Measurements from ENCODE around the gene ZFY. TPM values are rescaled to one million over a fixed set of nuclear protein-coding genes. Genes with fewer than 3 reads are reported as not detected.

Gene ZFY
- total and polyA plus RNA-seq, 9 donors = 0.18 TPM; not detected in 8

DNA sequence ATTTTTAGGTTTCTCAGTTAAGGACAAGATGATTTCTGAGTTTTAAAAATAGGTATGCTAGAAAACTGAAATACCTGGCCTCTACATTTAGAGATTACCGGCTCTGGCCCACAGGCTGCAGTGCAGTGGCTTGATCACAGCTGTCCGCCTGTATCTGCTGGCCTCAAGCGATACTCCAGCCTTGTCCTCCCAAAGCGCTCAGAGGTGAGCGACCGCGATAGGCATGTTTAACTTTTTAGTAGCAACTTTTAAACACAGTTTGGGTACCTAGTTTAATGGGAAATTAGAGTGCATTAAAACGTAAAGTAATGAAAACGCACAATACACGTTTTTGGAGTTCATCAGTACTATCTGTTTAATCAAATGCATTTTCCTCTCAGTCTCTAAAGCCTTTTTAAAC lies 1.1 kb upstream of the ZFY start:
- TF ChIP-seq EP300 (IDR thresholded peaks at IDR 0.05) (no peak), POLR2A (IDR thresholded peaks at IDR 0.05) (no peak)
- TF ChIP-seq, protein P1, sequence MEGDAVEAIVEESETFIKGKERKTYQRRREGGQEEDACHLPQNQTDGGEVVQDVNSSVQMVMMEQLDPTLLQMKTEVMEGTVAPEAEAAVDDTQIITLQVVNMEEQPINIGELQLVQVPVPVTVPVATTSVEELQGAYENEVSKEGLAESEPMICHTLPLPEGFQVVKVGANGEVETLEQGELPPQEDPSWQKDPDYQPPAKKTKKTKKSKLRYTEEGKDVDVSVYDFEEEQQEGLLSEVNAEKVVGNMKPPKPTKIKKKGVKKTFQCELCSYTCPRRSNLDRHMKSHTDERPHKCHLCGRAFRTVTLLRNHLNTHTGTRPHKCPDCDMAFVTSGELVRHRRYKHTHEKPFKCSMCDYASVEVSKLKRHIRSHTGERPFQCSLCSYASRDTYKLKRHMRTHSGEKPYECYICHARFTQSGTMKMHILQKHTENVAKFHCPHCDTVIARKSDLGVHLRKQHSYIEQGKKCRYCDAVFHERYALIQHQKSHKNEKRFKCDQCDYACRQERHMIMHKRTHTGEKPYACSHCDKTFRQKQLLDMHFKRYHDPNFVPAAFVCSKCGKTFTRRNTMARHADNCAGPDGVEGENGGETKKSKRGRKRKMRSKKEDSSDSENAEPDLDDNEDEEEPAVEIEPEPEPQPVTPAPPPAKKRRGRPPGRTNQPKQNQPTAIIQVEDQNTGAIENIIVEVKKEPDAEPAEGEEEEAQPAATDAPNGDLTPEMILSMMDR (IDR thresholded peaks at IDR 0.05) = no peak
- DNase-seq = no peak
- Histone ChIP-seq H3K27me3 (no peaks in the 10 kb centered on the region), H3K9me3 (no peaks in the 10 kb centered on the region), H3K4me3 (no peak overlapping the region), H3K36me3 (no peaks in the 10 kb centered on the region), H3K27ac (no peak overlapping the region), H3K4me1 (ENCODE audit: insufficient read depth) (no peaks in the 10 kb centered on the region)
- WGBS, 3 donors = no CpG with 5 or more reads among the region's 10 CpGs
- intact Hi-C loops (cut with DNase I) = no loop called here

DNA sequence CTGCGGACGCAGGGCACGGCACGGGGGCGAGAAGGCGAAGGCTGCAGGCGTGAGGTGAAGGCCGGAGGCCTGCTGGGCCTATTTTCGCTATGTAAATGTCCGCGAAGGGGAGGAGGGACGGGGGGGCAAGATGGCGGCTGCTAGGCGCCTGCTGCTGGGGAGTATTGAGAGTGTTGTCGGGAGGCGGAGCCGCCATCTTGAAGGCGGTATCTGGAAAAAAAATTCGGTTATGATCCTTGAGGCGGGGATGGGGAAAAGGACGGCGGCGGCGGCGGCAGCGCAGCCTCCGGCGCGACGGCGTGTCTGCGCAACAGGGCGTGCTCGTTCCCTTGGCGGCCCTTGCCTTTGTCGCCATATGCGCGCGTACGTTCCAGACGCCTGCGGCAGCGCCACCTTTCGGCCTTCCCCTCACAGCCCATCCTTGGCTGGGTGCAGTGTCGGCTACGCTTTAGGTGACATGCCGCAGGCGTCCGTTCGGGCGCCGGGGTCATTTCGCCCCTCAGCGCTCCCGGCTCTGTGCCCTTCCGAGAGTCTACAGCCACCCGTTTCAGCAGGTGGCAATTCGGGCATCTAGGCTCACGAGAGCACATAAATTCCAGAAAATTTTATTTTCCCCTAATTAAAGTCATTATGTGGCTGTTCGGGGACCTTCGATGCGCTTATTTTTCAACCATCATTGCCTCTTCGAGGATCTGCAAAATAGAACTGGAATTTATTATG lies 695 bp downstream of the ZFY start:
- no peak for TF ChIP-seq EP300 (IDR thresholded peaks at IDR 0.05)
- TF ChIP-seq, protein P1 (IDR thresholded peaks at IDR 0.05) = no peak
- TF ChIP-seq POLR2A (IDR thresholded peaks at IDR 0.05) = no peak
- WGBS, 3 donors = no CpG with 5 or more reads among the region's 63 CpGs
- Histone ChIP-seq H3K4me3 (peak overlapping the region; percentile 9), H3K9me3 (no peaks in the 10 kb centered on the region), H3K27ac (no peak overlapping the region), H3K27me3 (no peaks in the 10 kb centered on the region), H3K4me1 (ENCODE audit: insufficient read depth) (no peaks in the 10 kb centered on the region), H3K36me3 (no peaks in the 10 kb centered on the region)
- intact Hi-C loops (cut with DNase I) = no loop called here
- no peak for DNase-seq

DNA sequence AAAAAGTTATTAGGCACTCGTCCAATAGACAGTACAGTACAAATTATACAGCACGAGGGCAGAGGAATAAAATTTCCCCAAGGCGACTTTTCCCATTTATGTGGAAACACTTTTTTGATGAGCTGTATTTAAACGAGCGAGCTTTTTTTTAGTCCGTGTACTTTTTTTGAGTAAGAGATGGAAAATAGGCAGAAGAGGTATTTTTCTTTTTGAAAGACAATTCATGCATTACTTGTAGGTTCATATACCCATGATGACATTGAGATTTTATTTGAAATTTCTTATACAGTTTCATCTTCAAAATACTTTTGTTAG lies 1.2 kb downstream of the ZFY start:
- no peak for TF ChIP-seq POLR2A (IDR thresholded peaks at IDR 0.05)
- no peak for TF ChIP-seq EP300 (IDR thresholded peaks at IDR 0.05)
- TF ChIP-seq, protein P1 (IDR thresholded peaks at IDR 0.05) = no peak

DNA sequence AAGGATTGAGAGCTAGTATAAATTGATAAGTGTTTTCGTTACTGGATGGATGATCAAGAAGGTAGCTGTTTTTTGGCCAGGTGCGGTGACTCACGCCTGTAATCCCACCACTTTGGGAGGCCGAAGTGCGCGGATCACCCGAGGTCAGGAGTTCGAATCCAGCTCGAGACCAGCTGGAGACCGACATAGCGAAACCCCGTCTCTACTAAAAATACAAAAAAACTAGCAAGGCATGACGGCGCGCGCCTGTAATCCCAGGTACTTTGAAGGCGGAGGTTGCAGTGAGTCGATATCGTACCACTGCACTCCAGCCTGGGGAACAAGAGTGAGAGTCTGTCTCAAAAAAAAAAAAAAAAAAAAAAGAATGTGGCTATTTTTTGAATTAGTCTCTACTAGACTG lies 2.0 kb downstream of the ZFY start:
- intact Hi-C loops (cut with DNase I) = no loop called here
- TF ChIP-seq POLR2A (IDR thresholded peaks at IDR 0.05) = no peak
- TF ChIP-seq EP300 (IDR thresholded peaks at IDR 0.05) = no peak
- TF ChIP-seq, protein P1 (IDR thresholded peaks at IDR 0.05) = no peak
- DNase-seq = no peak
- Histone ChIP-seq H3K36me3 (no peaks in the 10 kb centered on the region), H3K9me3 (no peaks in the 10 kb centered on the region), H3K4me1 (ENCODE audit: insufficient read depth) (no peaks in the 10 kb centered on the region), H3K27ac (no peak overlapping the region), H3K27me3 (no peaks in the 10 kb centered on the region), H3K4me3 (no peak overlapping the region)
- no CpG with 5 or more reads among the region's 19 CpGs for WGBS, 3 donors

More for the DNA sequence above, 1.2 kb downstream of the ZFY start:
- Histone ChIP-seq H3K27ac (no peak overlapping the region), H3K4me1 (ENCODE audit: insufficient read depth) (no peaks in the 10 kb centered on the region), H3K27me3 (no peaks in the 10 kb centered on the region), H3K9me3 (no peaks in the 10 kb centered on the region), H3K4me3 (no peak overlapping the region), H3K36me3 (no peaks in the 10 kb centered on the region)
- intact Hi-C loops (cut with DNase I) = no loop called here
- WGBS, 3 donors = no CpG with 5 or more reads among the region's 6 CpGs
- DNase-seq = no peak
